ENCODE results near the gene TMCO4.

GRCh38 chr1:19654386-19654785 is 145.3 kb downstream of the TMCO4 start:
- TF ChIP-seq TAF1 (IDR thresholded peaks at IDR 0.05; ENCODE audit: low read depth): no peak
- no peak for TF ChIP-seq EGR1 (IDR thresholded peaks at IDR 0.05)
- TF ChIP-seq NFIC (IDR thresholded peaks at IDR 0.05): no peak
- TF ChIP-seq CREB1 (IDR thresholded peaks at IDR 0.05; ENCODE audit: low read depth): no peak
- TF ChIP-seq TEAD4 (IDR thresholded peaks at IDR 0.05): no peak
- TF ChIP-seq EP300 (IDR thresholded peaks at IDR 0.05; ENCODE audit: borderline replicate concordance): no peak
- no peak for TF ChIP-seq TCF12 (IDR thresholded peaks at IDR 0.05; ENCODE audit: low read depth)
- TF ChIP-seq, protein P1, sequence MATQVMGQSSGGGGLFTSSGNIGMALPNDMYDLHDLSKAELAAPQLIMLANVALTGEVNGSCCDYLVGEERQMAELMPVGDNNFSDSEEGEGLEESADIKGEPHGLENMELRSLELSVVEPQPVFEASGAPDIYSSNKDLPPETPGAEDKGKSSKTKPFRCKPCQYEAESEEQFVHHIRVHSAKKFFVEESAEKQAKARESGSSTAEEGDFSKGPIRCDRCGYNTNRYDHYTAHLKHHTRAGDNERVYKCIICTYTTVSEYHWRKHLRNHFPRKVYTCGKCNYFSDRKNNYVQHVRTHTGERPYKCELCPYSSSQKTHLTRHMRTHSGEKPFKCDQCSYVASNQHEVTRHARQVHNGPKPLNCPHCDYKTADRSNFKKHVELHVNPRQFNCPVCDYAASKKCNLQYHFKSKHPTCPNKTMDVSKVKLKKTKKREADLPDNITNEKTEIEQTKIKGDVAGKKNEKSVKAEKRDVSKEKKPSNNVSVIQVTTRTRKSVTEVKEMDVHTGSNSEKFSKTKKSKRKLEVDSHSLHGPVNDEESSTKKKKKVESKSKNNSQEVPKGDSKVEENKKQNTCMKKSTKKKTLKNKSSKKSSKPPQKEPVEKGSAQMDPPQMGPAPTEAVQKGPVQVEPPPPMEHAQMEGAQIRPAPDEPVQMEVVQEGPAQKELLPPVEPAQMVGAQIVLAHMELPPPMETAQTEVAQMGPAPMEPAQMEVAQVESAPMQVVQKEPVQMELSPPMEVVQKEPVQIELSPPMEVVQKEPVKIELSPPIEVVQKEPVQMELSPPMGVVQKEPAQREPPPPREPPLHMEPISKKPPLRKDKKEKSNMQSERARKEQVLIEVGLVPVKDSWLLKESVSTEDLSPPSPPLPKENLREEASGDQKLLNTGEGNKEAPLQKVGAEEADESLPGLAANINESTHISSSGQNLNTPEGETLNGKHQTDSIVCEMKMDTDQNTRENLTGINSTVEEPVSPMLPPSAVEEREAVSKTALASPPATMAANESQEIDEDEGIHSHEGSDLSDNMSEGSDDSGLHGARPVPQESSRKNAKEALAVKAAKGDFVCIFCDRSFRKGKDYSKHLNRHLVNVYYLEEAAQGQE (IDR thresholded peaks at IDR 0.05; ENCODE audit: low read depth): no peak
- TF ChIP-seq RAD21 (IDR thresholded peaks at IDR 0.05; ENCODE audit: low read depth): no peak
- TF ChIP-seq CEBPB (IDR thresholded peaks at IDR 0.05): no peak
